GM12872 (cell line): ENCODE data around the gene BCS1L.

Experiments used
- TF ChIP-seq, protein P1 (sequence below): IDR thresholded peaks from 3 replicates; pipeline ENCODE4 v1.5.1; 2011; ENCODE audit warnings: low read depth, mild to moderate bottlenecking, low read length, moderate library complexity; ENCODE audit not compliant: insufficient read depth

The BCS1L gene

GRCh38 chr2:218680061-218680460, 20.6 kb downstream of the BCS1L start:
- TF ChIP-seq, protein P1, sequence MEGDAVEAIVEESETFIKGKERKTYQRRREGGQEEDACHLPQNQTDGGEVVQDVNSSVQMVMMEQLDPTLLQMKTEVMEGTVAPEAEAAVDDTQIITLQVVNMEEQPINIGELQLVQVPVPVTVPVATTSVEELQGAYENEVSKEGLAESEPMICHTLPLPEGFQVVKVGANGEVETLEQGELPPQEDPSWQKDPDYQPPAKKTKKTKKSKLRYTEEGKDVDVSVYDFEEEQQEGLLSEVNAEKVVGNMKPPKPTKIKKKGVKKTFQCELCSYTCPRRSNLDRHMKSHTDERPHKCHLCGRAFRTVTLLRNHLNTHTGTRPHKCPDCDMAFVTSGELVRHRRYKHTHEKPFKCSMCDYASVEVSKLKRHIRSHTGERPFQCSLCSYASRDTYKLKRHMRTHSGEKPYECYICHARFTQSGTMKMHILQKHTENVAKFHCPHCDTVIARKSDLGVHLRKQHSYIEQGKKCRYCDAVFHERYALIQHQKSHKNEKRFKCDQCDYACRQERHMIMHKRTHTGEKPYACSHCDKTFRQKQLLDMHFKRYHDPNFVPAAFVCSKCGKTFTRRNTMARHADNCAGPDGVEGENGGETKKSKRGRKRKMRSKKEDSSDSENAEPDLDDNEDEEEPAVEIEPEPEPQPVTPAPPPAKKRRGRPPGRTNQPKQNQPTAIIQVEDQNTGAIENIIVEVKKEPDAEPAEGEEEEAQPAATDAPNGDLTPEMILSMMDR, result no peak

GRCh38 chr2:218687400-218688060, 28.0 kb downstream of the BCS1L start:
- TF ChIP-seq, protein P1, result peak; percentile 70

DNA sequence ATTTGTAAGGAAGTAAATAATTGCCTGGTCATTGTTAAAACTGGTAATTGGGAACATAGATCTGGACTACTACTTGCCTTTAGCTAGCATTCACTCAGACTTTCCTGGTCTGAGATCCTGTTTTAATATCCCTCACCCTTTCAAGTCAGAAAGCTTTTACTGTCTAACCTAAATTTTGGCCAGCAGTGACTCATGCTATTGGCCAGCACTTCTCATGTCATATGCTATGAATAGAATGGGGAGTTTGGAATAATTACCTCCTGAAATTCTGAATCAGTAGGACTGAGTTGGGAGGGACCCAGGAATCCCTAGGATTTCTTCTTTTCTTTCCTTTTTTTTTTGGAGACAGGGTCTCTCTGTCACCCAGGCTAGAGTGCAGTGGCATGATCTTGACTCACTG, 31.8 kb downstream of the BCS1L start:
- TF ChIP-seq, protein P1, result no peak

- TF ChIP-seq, protein P1, result no peak
These were observed 35.1 kb downstream of the BCS1L start for GRCh38 chr2:218694405-218695145.

GRCh38 chr2:218698885-218699284, 39.4 kb downstream of the BCS1L start:
- TF ChIP-seq, protein P1, result no peak

GRCh38 chr2:218701806-218702205, 42.3 kb downstream of the BCS1L start:
- TF ChIP-seq, protein P1, result no peak

DNA sequence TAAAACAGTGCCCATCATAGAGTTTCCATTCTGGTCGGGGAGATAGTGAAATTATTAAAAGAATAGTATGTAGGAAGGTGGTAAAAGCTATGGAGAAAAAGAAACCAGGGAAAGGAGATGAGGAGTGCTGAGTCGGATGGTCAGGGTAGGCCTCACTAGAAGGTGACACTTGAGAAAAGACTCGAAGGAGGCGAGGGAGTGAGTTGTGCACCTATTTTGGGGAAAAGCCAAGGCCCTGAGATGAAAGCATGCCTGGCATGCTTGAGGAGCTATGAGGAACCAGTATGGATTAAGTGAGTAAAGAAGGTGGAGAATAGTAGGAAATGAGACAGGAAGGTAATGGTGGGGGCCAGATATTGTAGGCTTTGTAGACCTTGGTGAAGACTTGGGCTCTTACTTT, 43.9 kb downstream of the BCS1L start:
- TF ChIP-seq, protein P1, result no peak
